ENCODE results near the gene CSF2RB.

- TF ChIP-seq CTCF (IDR thresholded peaks at IDR 0.05): no peak
- TF ChIP-seq NR2C2 (CRISPR knock-in tag; IDR thresholded peaks at IDR 0.05): no peak
- TF ChIP-seq JAZF1 (CRISPR knock-in tag; IDR thresholded peaks at IDR 0.05): no peak
- TF ChIP-seq, protein P1, sequence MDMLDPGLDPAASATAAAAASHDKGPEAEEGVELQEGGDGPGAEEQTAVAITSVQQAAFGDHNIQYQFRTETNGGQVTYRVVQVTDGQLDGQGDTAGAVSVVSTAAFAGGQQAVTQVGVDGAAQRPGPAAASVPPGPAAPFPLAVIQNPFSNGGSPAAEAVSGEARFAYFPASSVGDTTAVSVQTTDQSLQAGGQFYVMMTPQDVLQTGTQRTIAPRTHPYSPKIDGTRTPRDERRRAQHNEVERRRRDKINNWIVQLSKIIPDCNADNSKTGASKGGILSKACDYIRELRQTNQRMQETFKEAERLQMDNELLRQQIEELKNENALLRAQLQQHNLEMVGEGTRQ (CRISPR knock-in tag; IDR thresholded peaks at IDR 0.05): no peak
- TF ChIP-seq, protein P2, sequence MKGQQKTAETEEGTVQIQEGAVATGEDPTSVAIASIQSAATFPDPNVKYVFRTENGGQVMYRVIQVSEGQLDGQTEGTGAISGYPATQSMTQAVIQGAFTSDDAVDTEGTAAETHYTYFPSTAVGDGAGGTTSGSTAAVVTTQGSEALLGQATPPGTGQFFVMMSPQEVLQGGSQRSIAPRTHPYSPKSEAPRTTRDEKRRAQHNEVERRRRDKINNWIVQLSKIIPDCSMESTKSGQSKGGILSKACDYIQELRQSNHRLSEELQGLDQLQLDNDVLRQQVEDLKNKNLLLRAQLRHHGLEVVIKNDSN (CRISPR knock-in tag; IDR thresholded peaks at IDR 0.05): no peak
- TF ChIP-seq CREM (CRISPR knock-in tag; IDR thresholded peaks at IDR 0.05): no peak
- TF ChIP-seq ZNF281 (CRISPR knock-in tag; IDR thresholded peaks at IDR 0.05): no peak
- TF ChIP-seq FOXJ3 (CRISPR knock-in tag; IDR thresholded peaks at IDR 0.05; ENCODE audit: borderline replicate concordance): no peak
- no peak for TF ChIP-seq KAT7 (CRISPR knock-in tag; IDR thresholded peaks at IDR 0.05; ENCODE audit: borderline replicate concordance)
- no peak for TF ChIP-seq JUN (CRISPR knock-in tag; IDR thresholded peaks at IDR 0.05)
- TF ChIP-seq, protein P3, sequence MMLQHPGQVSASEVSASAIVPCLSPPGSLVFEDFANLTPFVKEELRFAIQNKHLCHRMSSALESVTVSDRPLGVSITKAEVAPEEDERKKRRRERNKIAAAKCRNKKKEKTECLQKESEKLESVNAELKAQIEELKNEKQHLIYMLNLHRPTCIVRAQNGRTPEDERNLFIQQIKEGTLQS (CRISPR knock-in tag; conservative IDR thresholded peaks at IDR 0.05): no peak
- TF ChIP-seq, protein P4, sequence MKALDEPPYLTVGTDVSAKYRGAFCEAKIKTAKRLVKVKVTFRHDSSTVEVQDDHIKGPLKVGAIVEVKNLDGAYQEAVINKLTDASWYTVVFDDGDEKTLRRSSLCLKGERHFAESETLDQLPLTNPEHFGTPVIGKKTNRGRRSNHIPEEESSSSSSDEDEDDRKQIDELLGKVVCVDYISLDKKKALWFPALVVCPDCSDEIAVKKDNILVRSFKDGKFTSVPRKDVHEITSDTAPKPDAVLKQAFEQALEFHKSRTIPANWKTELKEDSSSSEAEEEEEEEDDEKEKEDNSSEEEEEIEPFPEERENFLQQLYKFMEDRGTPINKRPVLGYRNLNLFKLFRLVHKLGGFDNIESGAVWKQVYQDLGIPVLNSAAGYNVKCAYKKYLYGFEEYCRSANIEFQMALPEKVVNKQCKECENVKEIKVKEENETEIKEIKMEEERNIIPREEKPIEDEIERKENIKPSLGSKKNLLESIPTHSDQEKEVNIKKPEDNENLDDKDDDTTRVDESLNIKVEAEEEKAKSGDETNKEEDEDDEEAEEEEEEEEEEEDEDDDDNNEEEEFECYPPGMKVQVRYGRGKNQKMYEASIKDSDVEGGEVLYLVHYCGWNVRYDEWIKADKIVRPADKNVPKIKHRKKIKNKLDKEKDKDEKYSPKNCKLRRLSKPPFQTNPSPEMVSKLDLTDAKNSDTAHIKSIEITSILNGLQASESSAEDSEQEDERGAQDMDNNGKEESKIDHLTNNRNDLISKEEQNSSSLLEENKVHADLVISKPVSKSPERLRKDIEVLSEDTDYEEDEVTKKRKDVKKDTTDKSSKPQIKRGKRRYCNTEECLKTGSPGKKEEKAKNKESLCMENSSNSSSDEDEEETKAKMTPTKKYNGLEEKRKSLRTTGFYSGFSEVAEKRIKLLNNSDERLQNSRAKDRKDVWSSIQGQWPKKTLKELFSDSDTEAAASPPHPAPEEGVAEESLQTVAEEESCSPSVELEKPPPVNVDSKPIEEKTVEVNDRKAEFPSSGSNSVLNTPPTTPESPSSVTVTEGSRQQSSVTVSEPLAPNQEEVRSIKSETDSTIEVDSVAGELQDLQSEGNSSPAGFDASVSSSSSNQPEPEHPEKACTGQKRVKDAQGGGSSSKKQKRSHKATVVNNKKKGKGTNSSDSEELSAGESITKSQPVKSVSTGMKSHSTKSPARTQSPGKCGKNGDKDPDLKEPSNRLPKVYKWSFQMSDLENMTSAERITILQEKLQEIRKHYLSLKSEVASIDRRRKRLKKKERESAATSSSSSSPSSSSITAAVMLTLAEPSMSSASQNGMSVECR (CRISPR knock-in tag; IDR thresholded peaks at IDR 0.05; ENCODE audit: borderline replicate concordance): no peak
- TF ChIP-seq, protein P5, sequence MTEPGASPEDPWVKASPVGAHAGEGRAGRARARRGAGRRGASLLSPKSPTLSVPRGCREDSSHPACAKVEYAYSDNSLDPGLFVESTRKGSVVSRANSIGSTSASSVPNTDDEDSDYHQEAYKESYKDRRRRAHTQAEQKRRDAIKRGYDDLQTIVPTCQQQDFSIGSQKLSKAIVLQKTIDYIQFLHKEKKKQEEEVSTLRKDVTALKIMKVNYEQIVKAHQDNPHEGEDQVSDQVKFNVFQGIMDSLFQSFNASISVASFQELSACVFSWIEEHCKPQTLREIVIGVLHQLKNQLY (CRISPR knock-in tag; IDR thresholded peaks at IDR 0.05): no peak
Measured at GRCh38 chr22:36907253-36908195, 5.9 kb upstream of the CSF2RB start.
